ENCODE results near the gene CERS3.

Gene CERS3

GRCh38 chr15:100355342-100355741 lies 173.4 kb downstream of the CERS3 start:
- Mint-ChIP-seq H3K27ac (no peak overlapping the region), H3K4me1 (peaks cover 3% of the 10 kb centered on the region), H3K4me3 (no peak overlapping the region), H3K9me3 (peaks cover 2% of the 10 kb centered on the region), H3K36me3 (no peaks in the 10 kb centered on the region), H3K27me3 (peaks cover 18% of the 10 kb centered on the region)
- DNase-seq (ENCODE audit: low spot score in 2 of 2), result no peak
- ATAC-seq (ENCODE audit: low read depth), result no peak

- Mint-ChIP-seq H3K36me3 (no peaks in the 10 kb centered on the region), H3K27ac (no peak overlapping the region), H3K4me3 (no peak overlapping the region), H3K4me1 (peaks cover 3% of the 10 kb centered on the region), H3K27me3 (peaks cover 14% of the 10 kb centered on the region), H3K9me3 (peaks cover under 1% of the 10 kb centered on the region)
- DNase-seq (ENCODE audit: low spot score in 2 of 2) (no peak), ATAC-seq (ENCODE audit: low read depth) (peak; percentile 38)
Measured at GRCh38 chr15:100353449-100353848, 175.3 kb downstream of the CERS3 start.

- no peak for ATAC-seq (ENCODE audit: low read depth)
- Mint-ChIP-seq H3K27me3 (peaks cover 9% of the 10 kb centered on the region), H3K9me3 (no peaks in the 10 kb centered on the region), H3K36me3 (no peaks in the 10 kb centered on the region), H3K4me3 (peak overlapping the region; percentile 89), H3K4me1 (peaks cover 3% of the 10 kb centered on the region), H3K27ac (no peak overlapping the region)
- DNase-seq (ENCODE audit: low spot score in 2 of 2), result no peak
Measured at GRCh38 chr15:100350434-100351226, 178.1 kb downstream of the CERS3 start.
